Activated CD4-positive, alpha-beta T cell treated with anti-CD3 and anti-CD28 coated beads for 1 hour (primary cell): ENCODE data around the gene JAK3.

Source experiments
- DNase-seq: peaks from one replicate; pipeline ENCODE4 v3.0.0-alpha.2; 2020

Gene JAK3

DNA sequence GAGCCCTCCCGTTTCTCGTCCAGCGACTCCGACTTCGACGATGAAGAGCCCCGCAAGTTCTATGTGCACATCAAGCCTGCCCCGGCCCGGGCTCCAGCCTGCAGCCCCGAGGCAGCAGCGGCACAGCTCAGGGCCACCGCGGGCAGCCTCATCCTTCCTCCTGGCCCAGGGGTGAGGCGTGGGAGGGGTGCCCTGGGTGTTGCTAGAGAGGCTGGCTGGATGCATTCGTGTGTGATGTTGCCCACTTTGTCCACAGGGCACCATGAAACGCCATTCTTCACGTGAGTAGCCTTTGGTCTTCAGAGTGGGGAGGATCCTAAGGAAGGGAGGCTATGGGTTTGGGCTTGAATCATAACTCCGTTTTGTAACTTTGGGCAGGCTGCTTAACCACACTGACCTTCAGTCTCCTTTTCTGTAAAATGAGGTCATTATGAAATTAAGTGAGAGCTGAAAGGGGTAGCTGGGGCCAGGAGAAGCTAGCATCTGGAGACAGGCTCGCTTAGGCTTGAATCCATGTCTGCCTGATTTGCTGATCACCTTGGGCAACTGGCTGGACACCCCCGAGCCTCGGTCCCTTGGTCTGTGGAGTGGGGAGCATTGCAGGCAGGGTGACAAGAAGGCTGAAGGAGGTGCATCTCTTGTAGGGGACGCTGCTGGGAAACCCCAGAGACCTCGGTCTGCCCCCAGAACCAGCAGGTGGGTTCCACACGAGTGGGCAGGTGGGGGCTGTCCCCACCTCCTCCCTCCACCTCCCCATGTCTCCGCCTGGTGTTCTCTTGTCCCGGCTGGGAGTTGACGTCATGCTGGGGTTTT is 71.6 kb downstream of the JAK3 start:
- no peak for DNase-seq

DNA sequence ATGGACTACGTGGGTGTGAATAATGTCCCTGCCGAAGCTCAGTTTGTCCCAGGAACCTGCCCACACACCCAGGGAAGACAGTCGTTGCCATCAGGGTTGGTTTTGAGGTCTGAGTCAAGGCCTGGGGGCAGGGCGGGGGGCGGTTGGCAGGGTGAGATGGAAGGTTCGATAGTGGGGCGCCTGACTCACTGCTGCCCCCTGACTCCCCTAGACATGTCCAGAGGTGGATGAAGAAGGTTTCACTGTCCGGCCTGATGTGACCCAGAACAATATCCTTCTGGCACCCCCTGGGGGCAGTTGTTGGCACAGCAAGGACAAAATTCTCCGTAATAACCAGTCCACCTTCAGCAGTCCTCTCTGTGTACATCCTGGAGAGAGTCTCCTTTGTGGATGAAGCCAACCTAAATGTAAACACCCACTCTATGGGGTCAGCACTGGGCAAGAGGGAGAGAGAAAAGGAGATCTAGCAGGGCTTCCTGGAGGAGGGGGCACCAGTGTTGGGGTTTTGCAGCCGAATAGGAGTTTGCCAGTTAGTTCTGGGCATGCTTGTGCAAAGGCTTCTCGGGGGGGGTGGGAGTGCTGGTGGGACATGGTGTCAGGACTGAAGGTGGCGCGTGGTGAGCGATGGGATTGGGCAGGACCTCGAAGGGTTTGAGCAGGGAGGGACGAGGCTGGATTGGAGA is 72.4 kb downstream of the JAK3 start:
- no peak for DNase-seq
